Panc1 (cell line): Measurements from ENCODE around the gene GPR37L1. TPM values are rescaled to one million over a fixed set of nuclear protein-coding genes. Genes with fewer than 3 reads are reported as not detected.

ENCODE experiments used
- ATAC-seq: fragments of 200-7000 bp; cut with Tn5 transposase; 2 replicates; pipeline ENCODE4 v1.9.1; 2020; ENCODE audit warnings: mild to moderate bottlenecking, moderate library complexity
- BruUV-seq: library from RNA; stranded (reverse); fragments of 400-500 nt; replicated peaks from 2 replicates; lab custom pipeline; 2021; lab: Mats Ljungman, UMichigan
- CTCF ChIA-PET: fragments of 300-600 bp; sonication (Branson Sonifier 250); formaldehyde crosslinking; loops from one replicate; lab custom pipeline; 2022; ENCODE audit warnings: antibody characterized with exemption; lab: Charles Lee
- POLR2A ChIA-PET: fragments of 300-600 bp; sonication (Branson Sonifier 250); formaldehyde crosslinking; loops from one replicate; lab custom pipeline; 2022; ENCODE audit warnings: antibody characterized with exemption; lab: Charles Lee
- DNase-seq: peaks from one replicate; pipeline ENCODE4 v3.0.0-alpha.2; 2010; ENCODE audit warnings: low read depth, low spot score
- H3K27ac ChIP-seq: 2 replicates; pipeline ENCODE4 v1.5.1; 2011; ENCODE audit warnings: mild to moderate bottlenecking, low read length, inconsistent platforms
- H3K27me3 ChIP-seq: fragments of 200-500 bp; sonication (Bioruptor generic); 2 replicates; pipeline ENCODE4 v1.6.0; 2014; ENCODE audit warnings: low read length, inconsistent platforms; ENCODE audit not compliant: control insufficient read depth, insufficient read depth
- H3K36me3 ChIP-seq: fragments of 200-500 bp; sonication (Bioruptor generic); 2 replicates; pipeline ENCODE4 v1.5.1; 2014; ENCODE audit warnings: inconsistent platforms, mild to moderate bottlenecking, low read length, moderate library complexity; ENCODE audit not compliant: control insufficient read depth, insufficient read depth
- H3K4me1 ChIP-seq: 2 replicates; pipeline ENCODE4 v1.5.1; 2011; ENCODE audit warnings: inconsistent platforms, mild to moderate bottlenecking, low read length, moderate library complexity; ENCODE audit not compliant: control insufficient read depth, insufficient read depth
- H3K4me3 ChIP-seq, 2 experiments: 2 replicates each; pipeline ENCODE4 v1.5.1; 2011 to 2012; ENCODE audit warnings: low read depth in 2 of 2, low read length in 2 of 2, mild to moderate bottlenecking in 2 of 2, inconsistent platforms in 1 of 2, moderate library complexity in 1 of 2
- H3K9me3 ChIP-seq: fragments of 200-500 bp; sonication (Bioruptor generic); 2 replicates; pipeline ENCODE4 v1.5.1; 2014; ENCODE audit warnings: low read depth, mild to moderate bottlenecking, inconsistent platforms, low read length, moderate library complexity; ENCODE audit not compliant: control insufficient read depth, insufficient read depth
- CTCF ChIP-seq: fragments of 450-650 bp; IDR thresholded peaks from 2 replicates; pipeline ENCODE4 v1.5.1; 2017; ENCODE audit warnings: mild to moderate bottlenecking
- POLR2AphosphoS5 ChIP-seq: IDR thresholded peaks from 2 replicates; pipeline ENCODE4 v1.6.1; 2012; ENCODE audit warnings: mild to moderate bottlenecking, low read depth, low read length, moderate library complexity
- REST ChIP-seq, 2 experiments: IDR thresholded peaks; 2 replicates each; pipeline ENCODE4 v1.6.1; 2011 to 2012; ENCODE audit warnings: low read depth in 2 of 2, control low read depth in 1 of 2, low read length in 1 of 2, mild to moderate bottlenecking in 1 of 2, moderate library complexity in 1 of 2; ENCODE audit not compliant: insufficient read depth in 1 of 2
- SIN3A ChIP-seq: IDR thresholded peaks from 2 replicates; pipeline ENCODE4 v1.6.1; 2012; ENCODE audit warnings: low read depth, mild to moderate bottlenecking, low read length, moderate library complexity, borderline replicate concordance; ENCODE audit not compliant: insufficient read depth
- TCF7L2 ChIP-seq: IDR thresholded peaks from 2 replicates; pipeline ENCODE4 v1.6.1; 2011; ENCODE audit warnings: mild to moderate bottlenecking, low read depth, low read length, inconsistent platforms
- in situ Hi-C: cut with HindIII; loops from 2 replicates; pipeline ENCODE4 v1.10.0; 2016; ENCODE audit warnings: low sequenced_read_pairs, low pct_unique_long_range_greater_than_20kb
- intact Hi-C: fragments of 100-400 bp; cut with micrococcal nuclease; formaldehyde crosslinking; loops from one replicate; pipeline ENCODE4 v1.10.0; 2022; ENCODE audit not compliant: unreplicated experiment
- total RNA-seq: library from RNA; stranded (reverse); gene quantifications from one replicate; pipeline ENCODE4 v1.2.1, GENCODE V29; 2021; ENCODE audit not compliant: unreplicated experiment

Gene GPR37L1
- total RNA-seq, 1 experiment from 2014 or later: 0.44 TPM

- in situ Hi-C loops: no loop called here
Measured at GRCh38 chr1:202131956-202132821, 9.5 kb downstream of the GPR37L1 start.

More at GRCh38 chr1:202131956-202132821, 9.5 kb downstream of the GPR37L1 start:
- H3K27ac ChIP-seq: no peak overlapping the region
- ATAC-seq (no peak), DNase-seq (no peak)
- BruUV-seq: no TSS peak
- H3K36me3 ChIP-seq: peaks cover 6% of the 10 kb centered on the region
- H3K4me1 ChIP-seq: peaks cover 5% of the 10 kb centered on the region; the same call in 1 of the 2 replicates
- no peak overlapping the region for H3K4me3 ChIP-seq
- H3K27me3 ChIP-seq: no peaks in the 10 kb centered on the region
- H3K9me3 ChIP-seq: no peaks in the 10 kb centered on the region
- ChIA-PET POLR2A (no interaction called here), CTCF (interaction anchor here (0.5 to 0.6 kb wide), 2 partner anchors 22 to 81 kb away, joined by 3 to 7 read pairs; no protein-coding TSS in a partner anchor)
- TF ChIP-seq SIN3A (no peak), TCF7L2 (no peak), CTCF (no peak), REST (IDR thresholded peaks at IDR 0.05; ENCODE audit: insufficient read depth in 1 of 2, low read depth in 2 of 2, low read length in 1 of 2) (no peak), POLR2AphosphoS5 (no peak)
- intact Hi-C loops: no loop called here
